Vagina (tissue), 2 donors: Measurements from ENCODE around the gene TIMM10. TPM values are rescaled to one million over a fixed set of nuclear protein-coding genes. Genes with fewer than 3 reads are reported as not detected.

ENCODE experiments used
- DNase-seq, 2 donors: peaks; one replicate each; pipeline ENCODE4 v3.0.0-alpha.2; 2017; ENCODE audit errors: extremely low spot score in 2 of 2
- H3K27ac ChIP-seq: fragments of 200-600 bp; sonication (generic); one replicate; pipeline ENCODE4 v1.5.1; 2019
- H3K27me3 ChIP-seq: fragments of 200-600 bp; sonication (generic); one replicate; pipeline ENCODE4 v1.5.1; 2019
- H3K36me3 ChIP-seq, 2 donors: fragments of 200-600 bp; sonication (generic); one replicate each; pipeline ENCODE4 v1.5.1; 2017 to 2019
- H3K4me1 ChIP-seq: fragments of 200-600 bp; sonication (generic); one replicate; pipeline ENCODE4 v1.5.1; 2019
- H3K4me3 ChIP-seq, 2 donors: fragments of 200-600 bp; sonication (generic); 1 replicate in 1 of 2; 2 replicates in 1 of 2; pipeline ENCODE4 v1.5.1; 2016 to 2019
- H3K9me3 ChIP-seq: fragments of 200-600 bp; sonication (generic); one replicate; pipeline ENCODE4 v1.5.1; 2019
- CTCF ChIP-seq, 3 experiments: fragments of 450-650 bp in 2 of 3; fragments of 200-600 bp in 1 of 3; sonication (generic) in 1 of 3; IDR thresholded peaks; one replicate each; pipeline ENCODE4 v1.5.1; 2017 to 2019; ENCODE audit warnings: antibody characterized with exemption in 3 of 3, mild to moderate bottlenecking in 2 of 3, moderate library complexity in 2 of 3
- POLR2A ChIP-seq, 2 donors: fragments of 450-650 bp; IDR thresholded peaks; one replicate each; pipeline ENCODE4 v1.6.1; 2017; ENCODE audit warnings: antibody characterized with exemption in 2 of 2, mild to moderate bottlenecking in 2 of 2, moderate library complexity in 2 of 2
- POLR2AphosphoS5 ChIP-seq, 2 donors: sonication (generic); formaldehyde crosslinking; IDR thresholded peaks; one replicate each; pipeline ENCODE4 v1.9.0; 2017; ENCODE audit warnings: antibody characterized with exemption in 2 of 2, mild to moderate bottlenecking in 2 of 2, low read depth in 1 of 2; ENCODE audit not compliant: insufficient read depth in 1 of 2
- intact Hi-C: fragments of 100-400 bp; cut with DNase I; formaldehyde crosslinking; loops from one replicate; pipeline ENCODE4 v1.15.1; 2023
- total RNA-seq: library from RNA; depleted of rRNA; stranded (reverse); fragments of >200 nt; gene quantifications from one replicate; pipeline ENCODE4 v1.2.3, GENCODE V29; 2016

The TIMM10 gene
- total RNA-seq, 1 donor from 2014 or later = 45.2 TPM

- Histone ChIP-seq H3K36me3 (no peaks in the 10 kb centered on the region), H3K27ac (no peak overlapping the region), H3K4me3 (no peak overlapping the region), H3K4me1 (peaks cover 25% of the 10 kb centered on the region), H3K27me3 (no peaks in the 10 kb centered on the region), H3K9me3 (no peaks in the 10 kb centered on the region)
- intact Hi-C loops = no loop called here
- TF ChIP-seq CTCF (IDR thresholded peaks at IDR 0.05) = no peak
- no peak for TF ChIP-seq POLR2AphosphoS5 (IDR thresholded peaks at IDR 0.05; ENCODE audit: insufficient read depth in 1 of 2, low read depth in 1 of 2)
- TF ChIP-seq POLR2A (IDR thresholded peaks at IDR 0.05) = no peak
- DNase-seq = no peak
Measured at GRCh38 chr11:57501953-57502352, 28.6 kb downstream of the TIMM10 start.

GRCh38 chr11:57500926-57501325 lies 29.6 kb downstream of the TIMM10 start:
- intact Hi-C loops = no loop called here
- peaks cover 0 to under 1% of the 10 kb centered on the region in 2 donors for H3K36me3 ChIP-seq
- TF ChIP-seq POLR2A (IDR thresholded peaks at IDR 0.05) (no peak), POLR2AphosphoS5 (IDR thresholded peaks at IDR 0.05; ENCODE audit: insufficient read depth in 1 of 2, low read depth in 1 of 2) (no peak), CTCF (IDR thresholded peaks at IDR 0.05) (no peak)
- no peak for DNase-seq
- no peaks in the 10 kb centered on the region for H3K9me3 ChIP-seq
- peak overlapping the region; percentile 85 for H3K27ac ChIP-seq
- no peaks in the 10 kb centered on the region for H3K27me3 ChIP-seq
- peaks cover 25% of the 10 kb centered on the region for H3K4me1 ChIP-seq
- no peak overlapping the region for H3K4me3 ChIP-seq

GRCh38 chr11:57500515-57500914 lies 30.0 kb downstream of the TIMM10 start:
- no peak for DNase-seq
- intact Hi-C loops = no loop called here
- peak overlapping the region; percentile 85 for H3K27ac ChIP-seq
- TF ChIP-seq POLR2A (IDR thresholded peaks at IDR 0.05) = no peak
- no peak for TF ChIP-seq CTCF (IDR thresholded peaks at IDR 0.05)
- TF ChIP-seq POLR2AphosphoS5 (IDR thresholded peaks at IDR 0.05; ENCODE audit: insufficient read depth in 1 of 2, low read depth in 1 of 2) = no peak
- H3K9me3 ChIP-seq = no peaks in the 10 kb centered on the region
- H3K4me1 ChIP-seq = peaks cover 25% of the 10 kb centered on the region
- H3K27me3 ChIP-seq = no peaks in the 10 kb centered on the region
- H3K36me3 ChIP-seq = peaks cover 0 to 5% of the 10 kb centered on the region in 2 donors
- no peak overlapping the region for H3K4me3 ChIP-seq

GRCh38 chr11:57499983-57500461 lies 30.5 kb downstream of the TIMM10 start:
- peak overlapping the region; percentile 85 for H3K27ac ChIP-seq
- H3K4me3 ChIP-seq = peak overlapping the region; percentile 33 to 34
- peaks cover 25% of the 10 kb centered on the region for H3K4me1 ChIP-seq
- no peak for DNase-seq
- intact Hi-C loops = loop anchor here (10.0 kb wide), 1 partner anchor 155 kb away; no protein-coding TSS in a partner anchor
- no peaks in the 10 kb centered on the region for H3K27me3 ChIP-seq
- peaks cover 0 to 8% of the 10 kb centered on the region in 2 donors for H3K36me3 ChIP-seq
- TF ChIP-seq CTCF (IDR thresholded peaks at IDR 0.05) (no peak), POLR2AphosphoS5 (IDR thresholded peaks at IDR 0.05; ENCODE audit: insufficient read depth in 1 of 2, low read depth in 1 of 2) (no peak), POLR2A (IDR thresholded peaks at IDR 0.05) (no peak)
- no peaks in the 10 kb centered on the region for H3K9me3 ChIP-seq

- H3K27me3 ChIP-seq = no peaks in the 10 kb centered on the region
- peaks cover 25% of the 10 kb centered on the region for H3K4me1 ChIP-seq
- TF ChIP-seq POLR2A (IDR thresholded peaks at IDR 0.05) = no peak
- TF ChIP-seq POLR2AphosphoS5 (IDR thresholded peaks at IDR 0.05; ENCODE audit: insufficient read depth in 1 of 2, low read depth in 1 of 2) = peak; percentile 70 to 81
- intact Hi-C loops = loop anchor here (10.0 kb wide), 1 partner anchor 155 kb away; no protein-coding TSS in a partner anchor
- H3K36me3 ChIP-seq = peaks cover 0 to 8% of the 10 kb centered on the region in 2 donors
- H3K27ac ChIP-seq = peak overlapping the region; percentile 85
- no peaks in the 10 kb centered on the region for H3K9me3 ChIP-seq
- peak in 1 of 2 donors; percentile 94 for DNase-seq
- H3K4me3 ChIP-seq = peak overlapping the region; percentile 33 to 34
Measured at GRCh38 chr11:57499413-57499982, 31.1 kb downstream of the TIMM10 start.
